H1 (cell line): ENCODE results near the gene RRP12.

Experiments
- EZH2 ChIP-seq: fragments of 200-600 bp; sonication (generic); IDR thresholded peaks from 2 replicates; pipeline ENCODE4 v1.7.1; 2012; ENCODE audit warnings: low read depth, mild to moderate bottlenecking, moderate library complexity, low read length, inconsistent platforms; ENCODE audit not compliant: severe bottlenecking
- SP2 ChIP-seq: IDR thresholded peaks from 2 replicates; pipeline ENCODE4 v1.6.1; 2012; ENCODE audit warnings: mild to moderate bottlenecking, low read length, inconsistent platforms
- TBP ChIP-seq: IDR thresholded peaks from 2 replicates; pipeline ENCODE4 v1.6.1; 2011; ENCODE audit warnings: low read depth, low read length, improper control_type of control experiment

DNA sequence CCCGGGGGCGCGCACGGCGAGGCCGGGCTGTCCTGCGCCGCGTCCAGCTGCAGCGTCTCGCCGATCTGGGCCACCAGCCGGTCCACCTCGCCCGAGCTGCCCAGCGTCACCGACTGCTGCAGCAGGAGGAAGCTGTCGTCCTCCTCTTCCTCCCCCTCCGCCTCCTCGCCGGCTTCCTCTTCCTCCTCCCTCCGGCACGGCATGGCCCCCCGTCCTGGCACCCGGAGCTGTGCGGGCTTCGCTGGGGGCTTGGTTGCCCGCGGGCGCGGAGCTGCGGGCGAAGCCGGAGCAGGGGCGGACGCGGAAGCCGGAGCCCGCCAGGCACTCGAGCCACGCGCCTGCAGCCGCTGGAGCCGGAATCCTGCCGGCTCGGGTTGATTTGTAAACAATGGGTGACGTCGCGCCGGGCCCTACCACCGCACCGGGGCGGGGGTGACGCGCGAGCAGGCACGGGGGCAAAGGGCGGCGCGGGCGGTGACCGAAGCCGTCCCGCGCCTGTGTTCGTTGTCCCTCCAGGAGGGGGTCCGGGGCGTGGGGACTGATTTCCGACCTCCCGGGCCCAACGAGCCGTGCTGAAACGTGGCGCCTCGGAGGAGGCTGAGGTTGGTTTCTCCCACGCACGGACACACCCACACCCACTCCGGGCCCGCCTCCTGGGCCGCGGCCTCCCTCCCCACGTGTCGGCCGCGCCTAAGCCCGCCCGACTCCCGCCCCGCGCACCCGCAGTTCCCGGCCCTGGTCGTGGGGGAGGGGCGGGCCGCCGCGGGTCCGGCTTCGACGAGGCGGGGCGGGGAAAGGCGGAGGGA is 66.6 kb downstream of the RRP12 start, which contains the start of gene FRAT2:
- TF ChIP-seq SP2: no peak
- TF ChIP-seq EZH2: no peak
- TF ChIP-seq TBP: peak; percentile 78
